ENCODE data around the gene ENHO.
"Not testable (repeated sequence)": the region's sequence is repeated elsewhere in the genome, so short reads cannot be mapped to it uniquely, and the experiment has no call there.

ENHO gene

GRCh38 chr9:34491596-34491995, 31.2 kb downstream of the ENHO start:
- Histone ChIP-seq H3K9ac (ENCODE audit: low read length) (no peak overlapping the region), H3K27ac (ENCODE audit: low read depth, low read length) (no peak overlapping the region), H3K27me3 (ENCODE audit: control insufficient read depth, insufficient read depth, low read length) (peaks cover 18% of the 10 kb centered on the region; the same call in 1 of the 2 replicates), H3K4me3 (ENCODE audit: low read depth, low read length) (no peak overlapping the region), H3K9me3 (ENCODE audit: control insufficient read depth, insufficient read depth, low read depth, low read length) (no peaks in the 10 kb centered on the region), H3K4me1 (ENCODE audit: control insufficient read depth, insufficient read depth, low read length) (no peaks in the 10 kb centered on the region), H3K36me3 (ENCODE audit: control insufficient read depth, insufficient read depth, low read length) (no peaks in the 10 kb centered on the region)

- H3K27me3 ChIP-seq (ENCODE audit: control insufficient read depth, insufficient read depth, low read length): peaks cover 18% of the 10 kb centered on the region; the same call in 1 of the 2 replicates
Measured at GRCh38 chr9:34490760-34491159, 32.0 kb downstream of the ENHO start.

GRCh38 chr9:34490360-34490759, 32.4 kb downstream of the ENHO start:
- H3K36me3 ChIP-seq (ENCODE audit: control insufficient read depth, insufficient read depth, low read length): no peaks in the 10 kb centered on the region
- H3K27ac ChIP-seq (ENCODE audit: low read depth, low read length): no peak overlapping the region
- H3K9ac ChIP-seq (ENCODE audit: low read length): no peak overlapping the region
- peaks cover 18% of the 10 kb centered on the region; the same call in 1 of the 2 replicates for H3K27me3 ChIP-seq (ENCODE audit: control insufficient read depth, insufficient read depth, low read length)
- H3K4me3 ChIP-seq (ENCODE audit: low read depth, low read length): no peak overlapping the region
- no peaks in the 10 kb centered on the region for H3K4me1 ChIP-seq (ENCODE audit: control insufficient read depth, insufficient read depth, low read length)
- H3K9me3 ChIP-seq (ENCODE audit: control insufficient read depth, insufficient read depth, low read depth, low read length): no peaks in the 10 kb centered on the region

More at GRCh38 chr9:34490760-34491159, 32.0 kb downstream of the ENHO start:
- H3K4me3 ChIP-seq (ENCODE audit: low read depth, low read length): no peak overlapping the region
- no peak overlapping the region for H3K9ac ChIP-seq (ENCODE audit: low read length)
- no peak overlapping the region for H3K27ac ChIP-seq (ENCODE audit: low read depth, low read length)
- H3K4me1 ChIP-seq (ENCODE audit: control insufficient read depth, insufficient read depth, low read length): no peaks in the 10 kb centered on the region
- no peaks in the 10 kb centered on the region for H3K9me3 ChIP-seq (ENCODE audit: control insufficient read depth, insufficient read depth, low read depth, low read length)
- H3K36me3 ChIP-seq (ENCODE audit: control insufficient read depth, insufficient read depth, low read length): no peaks in the 10 kb centered on the region

GRCh38 chr9:34486572-34486971, 36.2 kb downstream of the ENHO start:
- Histone ChIP-seq H3K9me3 (ENCODE audit: control insufficient read depth, insufficient read depth, low read depth, low read length) (no peaks in the 10 kb centered on the region), H3K36me3 (ENCODE audit: control insufficient read depth, insufficient read depth, low read length) (no peaks in the 10 kb centered on the region), H3K9ac (ENCODE audit: low read length) (no peak overlapping the region), H3K27me3 (ENCODE audit: control insufficient read depth, insufficient read depth, low read length) (peaks cover 16% of the 10 kb centered on the region; the same call in 1 of the 2 replicates), H3K4me1 (ENCODE audit: control insufficient read depth, insufficient read depth, low read length) (no peaks in the 10 kb centered on the region), H3K27ac (ENCODE audit: low read depth, low read length) (no peak overlapping the region), H3K4me3 (ENCODE audit: low read depth, low read length) (no peak overlapping the region)

- Histone ChIP-seq H3K9ac (ENCODE audit: low read length) (no peak overlapping the region), H3K4me1 (ENCODE audit: control insufficient read depth, insufficient read depth, low read length) (no peaks in the 10 kb centered on the region)
Measured at GRCh38 chr9:34485822-34486221, 37.0 kb downstream of the ENHO start.

GRCh38 chr9:34484678-34485077, 38.1 kb downstream of the ENHO start:
- Histone ChIP-seq H3K4me3 (ENCODE audit: low read depth, low read length) (no peak overlapping the region), H3K4me1 (ENCODE audit: control insufficient read depth, insufficient read depth, low read length) (no peaks in the 10 kb centered on the region), H3K9me3 (ENCODE audit: control insufficient read depth, insufficient read depth, low read depth, low read length) (no peaks in the 10 kb centered on the region), H3K27me3 (ENCODE audit: control insufficient read depth, insufficient read depth, low read length) (peaks cover 10% of the 10 kb centered on the region; the same call in 1 of the 2 replicates), H3K36me3 (ENCODE audit: control insufficient read depth, insufficient read depth, low read length) (no peaks in the 10 kb centered on the region), H3K9ac (ENCODE audit: low read length) (no peak overlapping the region), H3K27ac (ENCODE audit: low read depth, low read length) (no peak overlapping the region)

More at GRCh38 chr9:34485822-34486221, 37.0 kb downstream of the ENHO start:
- Histone ChIP-seq H3K36me3 (ENCODE audit: control insufficient read depth, insufficient read depth, low read length) (no peaks in the 10 kb centered on the region), H3K27ac (ENCODE audit: low read depth, low read length) (no peak overlapping the region), H3K27me3 (ENCODE audit: control insufficient read depth, insufficient read depth, low read length) (peaks cover 13% of the 10 kb centered on the region; the same call in 1 of the 2 replicates), H3K9me3 (ENCODE audit: control insufficient read depth, insufficient read depth, low read depth, low read length) (no peaks in the 10 kb centered on the region), H3K4me3 (ENCODE audit: low read depth, low read length) (no peak overlapping the region)

- H3K9ac ChIP-seq (ENCODE audit: low read length); H3K4me1 ChIP-seq (ENCODE audit: control insufficient read depth, insufficient read depth, low read length); H3K27ac ChIP-seq (ENCODE audit: low read depth, low read length); H3K27me3 ChIP-seq (ENCODE audit: control insufficient read depth, insufficient read depth, low read length); H3K9me3 ChIP-seq (ENCODE audit: control insufficient read depth, insufficient read depth, low read depth, low read length); H3K36me3 ChIP-seq (ENCODE audit: control insufficient read depth, insufficient read depth, low read length); H3K4me3 ChIP-seq (ENCODE audit: low read depth, low read length): not testable (repeated sequence)
Measured at GRCh38 chr9:34482746-34483145, 40.0 kb downstream of the ENHO start.

- H3K9ac ChIP-seq (ENCODE audit: low read length); H3K4me3 ChIP-seq (ENCODE audit: low read depth, low read length); H3K9me3 ChIP-seq (ENCODE audit: control insufficient read depth, insufficient read depth, low read depth, low read length); H3K27me3 ChIP-seq (ENCODE audit: control insufficient read depth, insufficient read depth, low read length); H3K4me1 ChIP-seq (ENCODE audit: control insufficient read depth, insufficient read depth, low read length); H3K27ac ChIP-seq (ENCODE audit: low read depth, low read length); H3K36me3 ChIP-seq (ENCODE audit: control insufficient read depth, insufficient read depth, low read length): not testable (repeated sequence)
Measured at GRCh38 chr9:34481620-34482019, 41.2 kb downstream of the ENHO start.

- Histone ChIP-seq H3K4me1 (ENCODE audit: control insufficient read depth, insufficient read depth, low read length) (no peaks in the 10 kb centered on the region), H3K9ac (ENCODE audit: low read length) (no peak overlapping the region), H3K27ac (ENCODE audit: low read depth, low read length) (no peak overlapping the region), H3K4me3 (ENCODE audit: low read depth, low read length) (no peak overlapping the region), H3K9me3 (ENCODE audit: control insufficient read depth, insufficient read depth, low read depth, low read length) (no peaks in the 10 kb centered on the region), H3K36me3 (ENCODE audit: control insufficient read depth, insufficient read depth, low read length) (no peaks in the 10 kb centered on the region), H3K27me3 (ENCODE audit: control insufficient read depth, insufficient read depth, low read length) (no peaks in the 10 kb centered on the region; the same call in 1 of the 2 replicates)
Measured at GRCh38 chr9:34479431-34479866, 43.3 kb downstream of the ENHO start.

- Histone ChIP-seq H3K4me1 (ENCODE audit: control insufficient read depth, insufficient read depth, low read length) (no peaks in the 10 kb centered on the region), H3K36me3 (ENCODE audit: control insufficient read depth, insufficient read depth, low read length) (no peaks in the 10 kb centered on the region), H3K4me3 (ENCODE audit: low read depth, low read length) (no peak overlapping the region), H3K9ac (ENCODE audit: low read length) (no peak overlapping the region), H3K27me3 (ENCODE audit: control insufficient read depth, insufficient read depth, low read length) (no peaks in the 10 kb centered on the region; the same call in 1 of the 2 replicates), H3K27ac (ENCODE audit: low read depth, low read length) (no peak overlapping the region), H3K9me3 (ENCODE audit: control insufficient read depth, insufficient read depth, low read depth, low read length) (no peaks in the 10 kb centered on the region)
Measured at GRCh38 chr9:34477541-34477940, 45.2 kb downstream of the ENHO start.

GRCh38 chr9:34475097-34475496, 47.7 kb downstream of the ENHO start:
- no peak overlapping the region for H3K27ac ChIP-seq (ENCODE audit: low read depth, low read length)
- H3K4me1 ChIP-seq (ENCODE audit: control insufficient read depth, insufficient read depth, low read length): no peaks in the 10 kb centered on the region
- H3K27me3 ChIP-seq (ENCODE audit: control insufficient read depth, insufficient read depth, low read length): no peaks in the 10 kb centered on the region; the same call in 1 of the 2 replicates
- no peak overlapping the region for H3K4me3 ChIP-seq (ENCODE audit: low read depth, low read length)
- no peaks in the 10 kb centered on the region for H3K9me3 ChIP-seq (ENCODE audit: control insufficient read depth, insufficient read depth, low read depth, low read length)
- H3K36me3 ChIP-seq (ENCODE audit: control insufficient read depth, insufficient read depth, low read length): no peaks in the 10 kb centered on the region
- H3K9ac ChIP-seq (ENCODE audit: low read length): no peak overlapping the region
